ENCODE measurements around the gene SIRT2.
A peak's percentile ranks its signal among the peaks of the same experiment; 100 is the strongest.
"Not testable (repeated sequence)": the region's sequence is repeated elsewhere in the genome, so short reads cannot be mapped to it uniquely, and the experiment has no call there.

SIRT2 gene

DNA sequence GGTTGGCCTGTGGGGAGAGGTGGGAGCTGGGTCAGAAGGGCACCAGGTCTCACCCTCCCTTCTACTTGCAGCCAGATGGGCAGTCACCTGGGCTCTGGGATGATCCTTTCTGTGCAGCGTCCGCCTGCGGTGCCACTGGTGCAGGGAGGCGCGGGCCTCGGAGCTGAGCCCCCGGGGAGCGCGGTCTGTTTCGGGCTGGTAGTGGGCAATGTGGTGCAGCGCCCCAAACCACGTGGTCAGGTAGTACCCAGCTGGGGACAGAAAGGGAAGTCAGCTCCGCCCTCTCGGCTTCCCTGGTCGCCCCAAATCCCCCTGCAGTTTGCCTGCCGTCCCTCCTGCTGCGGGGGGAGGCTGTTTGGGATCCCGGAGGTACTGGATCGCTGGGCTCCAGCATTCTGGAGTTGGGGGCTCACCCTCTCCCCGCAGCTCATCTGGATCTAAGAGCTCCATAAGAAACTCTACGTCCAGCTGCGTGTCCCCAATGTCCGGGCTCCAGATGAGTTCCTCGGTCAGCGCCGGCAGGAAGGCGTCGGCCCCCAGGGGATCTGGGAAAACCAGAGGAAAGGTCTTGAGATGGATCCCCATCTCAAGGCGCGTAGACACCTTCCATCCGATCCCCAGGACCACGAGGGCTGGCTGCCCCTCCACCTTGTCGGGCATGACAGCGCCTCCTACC lies 30.1 kb downstream of the SIRT2 start:
- DNase-seq (ENCODE audit: low read depth in 4 of 4, low spot score in 1 of 4) = no peak

DNA sequence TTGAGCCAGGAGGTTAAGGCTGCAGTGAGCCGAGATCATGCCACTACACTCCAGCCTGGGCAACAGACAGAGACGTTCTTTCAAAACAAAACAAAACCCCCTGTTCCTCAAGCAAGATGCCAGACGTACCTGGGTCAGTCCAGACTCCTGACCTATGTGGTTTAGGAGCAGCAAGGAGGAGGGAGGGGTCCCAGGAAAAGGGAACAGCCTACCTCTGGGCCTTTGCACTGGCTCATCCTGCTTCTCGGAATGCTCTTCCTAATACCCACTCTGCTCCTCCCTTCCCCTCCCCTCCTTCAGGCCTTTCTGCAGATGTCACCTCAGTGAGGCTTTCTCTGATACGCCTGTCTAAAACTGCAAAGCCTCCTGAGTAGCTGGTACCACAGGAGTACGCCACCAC lies 30.9 kb downstream of the SIRT2 start:
- DNase-seq (ENCODE audit: low read depth in 4 of 4, low spot score in 1 of 4) = no peak

DNA sequence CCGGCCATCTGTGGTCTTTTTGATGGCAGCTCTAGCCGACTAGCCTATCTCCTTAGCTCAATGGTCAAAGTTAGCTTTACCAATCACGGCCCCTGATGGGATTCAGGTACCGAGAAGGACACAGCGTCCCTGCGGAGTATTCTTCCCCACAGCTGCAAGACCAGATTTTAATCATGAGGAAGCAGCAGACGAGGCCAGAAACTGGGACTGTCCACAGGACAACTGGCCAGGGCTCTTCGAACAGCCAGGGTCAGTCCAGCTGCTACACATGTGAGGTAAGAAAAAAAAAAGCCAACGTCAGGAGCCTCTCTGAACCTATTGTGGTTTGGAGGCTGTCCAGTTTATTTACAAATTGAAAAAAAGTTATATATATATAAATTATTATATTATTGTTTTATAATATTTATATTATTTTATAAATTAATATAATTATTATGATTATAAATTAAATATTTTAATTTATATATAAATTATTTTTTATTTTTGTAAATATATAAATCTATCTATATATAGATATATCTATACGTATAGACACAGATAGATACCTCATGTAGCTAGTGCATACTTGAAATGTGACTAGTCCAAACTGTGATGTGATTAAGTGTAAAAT lies 32.1 kb downstream of the SIRT2 start:
- no peak for DNase-seq (ENCODE audit: low read depth in 4 of 4, low spot score in 1 of 4)

DNA sequence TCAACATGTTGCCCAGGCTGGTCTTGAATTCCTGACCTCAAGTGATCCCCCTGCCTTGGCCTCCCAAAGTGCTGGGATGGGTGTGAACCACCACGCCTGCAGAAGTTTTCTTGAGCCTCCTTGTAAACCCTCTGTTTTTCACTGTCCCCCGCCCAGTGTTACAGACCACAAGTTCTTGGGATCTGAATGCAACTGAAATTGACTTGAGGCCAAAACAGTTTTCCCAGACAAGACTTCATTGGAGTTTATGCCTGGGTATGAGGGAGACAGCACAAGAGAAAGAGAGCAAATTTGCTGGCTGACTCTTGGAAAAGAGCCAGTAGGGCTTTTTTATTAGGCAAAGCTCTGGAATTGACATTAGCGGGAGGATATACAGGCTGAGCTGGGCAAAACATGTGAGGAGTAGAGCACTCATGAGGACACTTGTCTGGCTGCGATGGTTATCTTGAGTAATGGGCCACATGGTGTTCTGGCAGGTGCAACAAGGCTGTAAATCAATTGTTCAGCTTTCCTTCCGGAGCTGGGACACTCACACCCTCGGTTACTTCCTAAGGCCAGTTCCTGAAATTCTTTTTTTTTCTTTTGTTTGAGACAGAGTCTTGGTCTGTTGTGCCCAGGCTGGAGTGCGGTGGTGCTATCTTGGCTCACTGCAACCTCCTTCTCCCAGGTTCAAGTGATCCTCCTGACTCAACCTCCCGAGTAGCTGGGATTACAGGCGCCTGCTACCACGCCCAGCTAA lies 36.9 kb downstream of the SIRT2 start:
- no peak for DNase-seq (ENCODE audit: low read depth in 4 of 4, low spot score in 1 of 4)

DNA sequence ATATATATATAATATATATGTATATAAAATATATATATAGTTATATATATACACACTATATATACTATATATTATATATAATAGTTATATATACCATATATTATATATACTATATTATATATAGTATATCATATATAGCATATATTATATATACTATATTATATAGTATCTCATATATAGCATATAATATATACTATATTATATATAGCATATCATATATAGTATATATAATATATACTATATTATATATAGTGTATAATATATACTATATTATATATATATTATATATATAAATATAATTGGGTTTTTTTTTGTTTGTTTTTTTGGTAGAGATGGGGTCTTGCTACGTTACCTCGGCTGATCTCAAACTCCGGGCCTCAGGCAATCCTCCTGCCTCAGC lies 38.0 kb downstream of the SIRT2 start:
- DNase-seq (ENCODE audit: low read depth in 4 of 4, low spot score in 1 of 4) = no peak

DNA sequence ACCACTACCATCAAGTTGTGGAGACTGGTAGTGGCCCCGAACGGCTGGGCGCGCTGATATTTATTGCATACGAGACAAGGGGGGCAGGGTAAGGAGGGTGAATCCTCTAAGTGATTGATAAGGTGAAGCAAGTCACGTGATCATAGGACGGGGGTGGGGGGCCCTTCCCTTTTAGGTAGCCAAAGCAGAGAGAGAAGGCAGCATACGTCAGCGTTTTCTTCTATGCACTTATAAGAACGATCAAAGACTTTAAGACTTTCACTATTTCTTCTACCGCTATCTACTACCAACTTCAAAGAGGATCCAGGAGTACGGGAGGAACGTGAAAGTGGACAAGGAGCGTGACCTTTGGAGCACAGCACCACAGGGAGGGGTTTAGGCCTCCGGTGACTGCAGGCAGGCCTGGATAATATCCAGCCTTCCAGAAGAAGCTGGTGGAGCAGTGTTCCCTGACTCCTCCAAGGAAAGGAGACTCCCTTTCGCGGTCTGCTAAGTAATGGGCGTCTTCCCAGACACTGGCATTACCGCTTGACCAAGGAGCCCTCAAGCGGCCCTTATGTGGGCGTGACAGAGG lies 39.7 kb downstream of the SIRT2 start:
- DNase-seq (ENCODE audit: low read depth in 4 of 4, low spot score in 1 of 4) = not testable (repeated sequence)

DNA sequence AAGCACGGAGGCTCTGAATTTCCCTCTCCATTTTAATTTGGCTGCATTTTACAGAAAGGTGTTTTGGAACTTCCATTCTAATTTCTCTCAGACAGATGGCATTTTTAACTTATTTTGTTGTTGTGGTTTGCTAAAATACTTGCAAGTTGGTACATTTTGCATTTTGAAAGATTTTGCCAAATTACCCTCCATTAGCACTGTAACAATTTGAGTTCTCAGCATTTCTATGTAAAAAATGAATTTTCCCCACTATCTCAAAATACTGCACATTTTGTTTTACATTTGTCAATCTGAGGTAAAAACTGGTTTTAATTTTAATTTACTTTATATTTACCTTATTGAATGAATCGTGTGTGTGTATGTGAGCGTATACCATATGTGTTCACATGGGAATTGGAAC lies 42.6 kb downstream of the SIRT2 start:
- no peak for DNase-seq (ENCODE audit: low read depth in 4 of 4, low spot score in 1 of 4)

DNA sequence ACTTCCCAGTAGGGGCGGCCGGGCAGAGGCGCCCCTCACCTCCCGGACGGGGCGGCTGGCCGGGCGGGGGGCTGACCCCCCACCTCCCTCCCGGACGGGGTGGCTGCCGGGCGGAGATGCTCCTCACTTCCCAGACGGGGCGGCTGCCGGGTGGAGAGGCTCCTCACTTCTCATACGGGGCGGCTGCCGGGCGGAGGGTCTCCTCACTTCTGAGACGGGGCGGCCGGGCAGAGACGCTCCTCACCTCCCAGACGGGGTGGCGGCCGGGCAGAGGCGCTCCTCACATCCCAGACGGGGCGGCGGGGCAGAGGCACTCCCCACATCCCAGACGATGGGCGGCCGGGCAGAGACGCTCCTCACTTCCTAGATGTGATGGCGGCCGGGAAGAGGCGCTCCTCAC lies 43.7 kb downstream of the SIRT2 start:
- DNase-seq (ENCODE audit: low read depth in 4 of 4, low spot score in 1 of 4) = not testable (repeated sequence)

DNA sequence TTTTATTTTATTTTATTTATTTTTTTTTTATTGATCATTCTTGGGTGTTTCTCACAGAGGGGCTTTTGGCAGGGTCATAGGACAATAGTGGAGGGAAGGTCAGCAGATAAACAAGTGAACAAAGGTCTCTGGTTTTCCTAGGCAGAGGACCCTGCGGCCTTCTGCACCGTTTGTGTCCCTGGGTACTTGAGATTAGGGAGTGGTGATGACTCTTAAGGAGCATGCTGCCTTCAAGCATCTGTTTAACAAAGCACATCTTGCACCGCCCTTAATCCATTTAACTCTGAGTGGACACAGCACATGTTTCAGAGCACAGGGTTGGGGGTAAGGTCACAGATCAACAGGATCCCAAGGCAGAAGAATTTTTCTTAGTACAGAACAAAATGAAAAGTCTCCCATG lies 44.5 kb downstream of the SIRT2 start:
- DNase-seq (ENCODE audit: low read depth in 4 of 4, low spot score in 1 of 4) = not testable (repeated sequence)

DNA sequence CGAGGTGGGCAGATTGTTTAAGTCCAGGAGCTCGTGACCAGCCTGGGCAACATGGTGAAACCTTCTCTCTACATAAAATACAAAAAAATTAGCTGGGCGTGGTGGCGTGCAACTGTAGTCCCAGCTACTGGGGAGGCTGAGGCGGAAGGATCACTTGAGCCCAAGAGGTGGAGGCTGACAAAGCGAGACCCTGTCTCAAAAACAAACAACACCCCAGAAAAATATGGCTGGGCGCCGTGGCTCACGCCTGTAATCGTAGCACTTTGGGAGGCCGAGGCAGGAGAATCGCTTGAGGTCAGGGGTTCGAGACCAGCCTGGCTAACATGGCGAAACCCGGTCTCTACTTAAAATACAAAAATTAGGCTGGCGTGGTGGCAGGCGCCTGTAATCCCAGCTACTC lies 46.2 kb downstream of the SIRT2 start:
- no peak for DNase-seq (ENCODE audit: low read depth in 4 of 4, low spot score in 1 of 4)

DNA sequence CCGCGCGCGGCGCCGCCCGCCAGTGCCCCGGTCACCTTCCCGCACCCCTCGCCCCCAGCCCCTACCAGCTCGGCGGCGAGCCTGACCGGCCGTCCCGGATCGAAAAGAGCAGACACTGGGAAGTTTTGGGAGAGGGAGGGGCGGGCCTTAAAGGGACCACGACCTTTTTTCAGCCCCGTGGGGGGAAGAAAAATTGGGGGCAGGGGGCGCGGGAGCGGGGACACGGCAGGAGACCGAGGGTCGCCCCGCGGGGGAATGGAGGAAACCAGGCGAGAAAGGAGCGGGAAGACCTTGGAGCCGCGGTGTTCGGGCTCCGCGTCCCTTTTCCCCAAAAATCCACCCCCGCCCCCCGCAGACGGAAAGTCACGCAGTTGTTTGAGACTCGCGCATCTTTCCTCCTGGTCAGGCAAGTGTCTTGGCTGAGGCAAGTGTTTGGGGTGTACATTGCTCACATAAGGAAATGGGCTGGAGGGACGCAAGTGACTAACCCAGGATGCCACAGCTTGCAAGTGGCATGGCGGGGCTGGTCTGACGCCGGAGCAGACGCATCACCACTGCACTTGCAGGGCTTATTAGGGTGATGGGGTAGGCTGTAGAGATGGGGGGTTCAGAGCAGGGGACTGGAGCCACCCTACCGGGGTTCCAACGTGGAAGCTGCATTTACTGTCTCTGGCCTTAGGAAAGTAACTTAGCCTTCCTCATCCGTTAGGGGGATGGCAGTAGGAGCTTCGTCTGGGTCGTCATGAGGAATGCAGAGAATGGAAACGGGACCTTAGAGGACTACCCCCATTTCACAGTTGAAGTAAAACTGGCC lies 47.0 kb downstream of the SIRT2 start:
- no peak for DNase-seq (ENCODE audit: low read depth in 4 of 4, low spot score in 1 of 4)

DNA sequence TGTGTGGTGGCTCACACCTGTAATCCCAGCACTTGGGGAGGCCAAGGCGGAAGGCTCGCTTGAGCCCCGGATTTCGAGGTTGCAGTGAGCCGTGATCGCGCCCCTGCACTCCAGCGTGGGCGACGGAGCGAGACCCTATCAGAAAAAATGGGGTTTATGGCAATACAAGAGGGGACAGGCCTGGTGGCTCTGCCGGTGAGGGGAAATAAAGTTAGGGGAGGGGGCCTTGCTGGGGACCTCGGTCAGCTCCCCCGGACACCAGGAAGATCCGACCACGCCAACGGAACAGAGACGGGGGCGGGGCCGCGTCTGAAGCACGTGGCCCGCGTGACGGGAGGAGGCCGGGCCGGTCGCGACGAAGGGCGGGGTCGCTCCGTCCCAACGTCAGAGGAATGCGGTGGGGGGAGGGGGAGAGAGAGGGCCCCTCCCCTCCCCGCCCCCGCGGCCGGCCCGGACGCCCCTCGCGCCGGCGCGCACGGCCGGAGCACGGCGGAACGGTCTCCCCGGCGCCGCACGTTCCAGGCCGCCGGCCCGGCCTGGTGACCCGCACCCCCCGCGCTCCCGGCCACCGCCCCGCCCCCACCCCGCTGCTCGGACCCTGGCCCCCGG lies 47.7 kb downstream of the SIRT2 start:
- peak; percentile 83 to 91 (median 86) for DNase-seq (ENCODE audit: low read depth in 4 of 4, low spot score in 1 of 4)

DNA sequence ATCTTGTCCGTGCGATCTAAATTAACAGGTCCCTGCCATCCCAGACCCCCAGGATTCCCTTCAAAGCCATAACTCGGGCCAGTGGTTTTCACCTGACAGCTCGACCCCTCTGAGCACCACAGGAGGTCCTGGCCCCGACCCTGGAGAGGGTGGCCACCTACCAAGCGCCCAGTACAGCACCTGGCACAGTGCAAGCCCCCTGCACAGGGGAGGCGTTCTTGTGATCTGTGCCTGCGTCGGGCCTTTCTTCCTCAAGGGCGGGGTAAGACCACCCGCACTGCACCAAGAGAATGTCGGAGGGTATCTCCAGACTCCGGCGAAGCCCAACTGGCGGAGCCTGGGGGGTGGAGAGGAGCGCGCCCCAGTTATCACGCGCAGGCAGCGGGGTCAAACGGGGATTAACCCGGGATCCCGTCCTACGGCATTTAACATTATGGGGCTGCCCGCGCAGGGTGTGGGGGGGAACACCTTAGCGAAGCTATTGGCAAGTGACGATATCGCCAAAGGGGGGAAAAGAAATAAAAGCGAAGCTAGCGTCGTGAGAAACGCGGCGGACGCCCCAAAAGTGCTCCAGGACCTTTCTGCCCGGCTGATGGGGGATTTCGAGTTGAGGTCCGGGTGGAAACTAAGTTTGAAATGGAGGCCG lies 48.3 kb downstream of the SIRT2 start:
- DNase-seq (ENCODE audit: low read depth in 4 of 4, low spot score in 1 of 4) = no peak

DNA sequence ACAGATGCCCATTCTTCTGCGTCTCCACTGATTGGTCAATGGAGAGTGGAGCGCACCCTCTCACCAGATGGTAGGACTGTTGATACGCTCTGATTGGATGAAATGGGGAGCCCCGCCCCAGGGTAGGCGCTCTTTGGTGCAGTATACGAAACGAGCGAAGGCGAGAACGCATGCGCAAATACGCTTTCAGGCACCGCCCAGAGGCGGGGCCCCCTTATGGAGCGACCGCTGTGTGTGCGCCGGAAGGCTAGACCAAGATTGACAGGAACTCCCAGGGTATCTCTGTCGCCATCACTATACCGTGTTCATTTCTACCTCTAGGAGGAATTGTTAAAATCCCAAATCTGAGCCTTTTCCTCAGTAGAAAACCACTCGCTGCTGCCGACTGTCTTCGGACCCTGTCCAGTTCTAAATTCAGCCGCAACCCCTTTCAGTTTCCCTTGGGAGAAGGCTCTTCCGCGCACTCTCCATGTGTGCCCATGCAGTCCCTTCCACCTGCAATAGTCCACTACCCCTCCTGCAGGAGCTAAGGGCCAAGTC lies 48.9 kb downstream of the SIRT2 start:
- peak in 3 of 4 experiments; percentile 91 to 98 (median 96) for DNase-seq (ENCODE audit: low read depth in 4 of 4, low spot score in 1 of 4)

DNA sequence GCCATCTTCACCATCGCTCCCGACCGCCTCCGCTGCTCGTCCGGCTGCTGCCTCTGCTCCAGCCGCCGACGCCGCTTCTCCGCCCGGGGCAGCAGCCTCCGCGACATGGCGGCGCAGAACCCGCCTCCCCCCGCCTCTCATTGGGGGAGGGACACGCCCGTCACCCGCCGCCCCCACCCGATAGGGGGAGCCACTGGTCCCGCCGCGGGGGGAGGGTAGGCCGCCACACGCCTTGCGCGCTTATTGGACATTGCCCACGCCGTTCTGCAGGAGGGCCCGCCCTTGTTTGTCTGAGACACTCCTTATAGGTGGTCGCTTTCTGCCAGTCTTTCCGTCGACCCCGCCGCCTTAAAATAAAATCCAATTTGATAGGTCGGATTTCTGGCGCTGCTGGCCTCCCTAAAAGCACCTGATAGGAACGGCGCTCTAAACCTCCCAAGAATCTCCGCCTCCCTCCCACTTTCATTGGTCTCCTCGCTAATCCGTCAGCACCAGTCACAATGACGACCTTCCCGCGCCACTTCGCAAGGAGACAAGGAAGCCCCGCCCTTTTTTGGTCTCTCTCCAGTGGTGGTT lies 49.5 kb downstream of the SIRT2 start, which contains the start of gene HNRNPL:
HNRNPL (minus strand) TSS at position 127 of the 576 bp plus-strand sequence; CDS start at position 107, 20 bp downstream.
- DNase-seq (ENCODE audit: low read depth in 4 of 4, low spot score in 1 of 4) = peak; percentile 97 to 99 (median 98)

DNA sequence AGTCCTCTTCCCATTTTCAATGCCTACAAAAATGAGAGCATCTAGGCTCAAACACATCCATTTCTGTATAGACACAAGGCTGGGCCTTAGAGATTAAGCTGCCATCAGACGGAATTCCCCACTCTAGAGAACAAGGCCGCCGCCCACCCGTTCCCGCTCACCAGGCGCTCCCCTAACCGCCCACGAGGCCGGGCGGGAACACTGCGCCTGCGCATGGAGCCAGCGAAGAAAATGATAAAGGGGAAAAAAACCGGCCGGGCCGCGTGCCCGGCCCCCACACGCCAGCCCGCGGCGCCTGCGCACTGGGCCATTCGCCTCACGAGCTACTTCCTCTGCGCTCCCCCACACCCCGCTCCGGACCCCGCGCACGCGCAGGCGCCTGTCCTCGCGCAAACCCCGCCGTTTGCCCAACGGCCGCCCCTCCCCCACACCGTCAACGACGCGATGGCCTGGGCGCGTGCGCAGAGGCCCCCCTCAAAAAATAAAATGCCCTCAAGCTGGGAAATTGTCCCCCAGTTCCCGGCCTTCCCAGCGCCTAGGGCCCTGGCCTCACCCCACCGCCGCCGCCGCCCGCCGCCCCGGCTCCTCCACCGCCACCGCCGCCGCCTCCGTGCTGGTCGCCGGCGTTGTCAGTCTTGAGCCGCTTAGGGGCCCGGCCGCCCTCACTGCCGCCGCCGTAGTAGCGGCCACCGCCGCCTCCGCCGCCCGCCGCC lies 50.1 kb downstream of the SIRT2 start:
- DNase-seq (ENCODE audit: low read depth in 4 of 4, low spot score in 1 of 4) = peak; percentile 97 to 99 (median 98)

DNA sequence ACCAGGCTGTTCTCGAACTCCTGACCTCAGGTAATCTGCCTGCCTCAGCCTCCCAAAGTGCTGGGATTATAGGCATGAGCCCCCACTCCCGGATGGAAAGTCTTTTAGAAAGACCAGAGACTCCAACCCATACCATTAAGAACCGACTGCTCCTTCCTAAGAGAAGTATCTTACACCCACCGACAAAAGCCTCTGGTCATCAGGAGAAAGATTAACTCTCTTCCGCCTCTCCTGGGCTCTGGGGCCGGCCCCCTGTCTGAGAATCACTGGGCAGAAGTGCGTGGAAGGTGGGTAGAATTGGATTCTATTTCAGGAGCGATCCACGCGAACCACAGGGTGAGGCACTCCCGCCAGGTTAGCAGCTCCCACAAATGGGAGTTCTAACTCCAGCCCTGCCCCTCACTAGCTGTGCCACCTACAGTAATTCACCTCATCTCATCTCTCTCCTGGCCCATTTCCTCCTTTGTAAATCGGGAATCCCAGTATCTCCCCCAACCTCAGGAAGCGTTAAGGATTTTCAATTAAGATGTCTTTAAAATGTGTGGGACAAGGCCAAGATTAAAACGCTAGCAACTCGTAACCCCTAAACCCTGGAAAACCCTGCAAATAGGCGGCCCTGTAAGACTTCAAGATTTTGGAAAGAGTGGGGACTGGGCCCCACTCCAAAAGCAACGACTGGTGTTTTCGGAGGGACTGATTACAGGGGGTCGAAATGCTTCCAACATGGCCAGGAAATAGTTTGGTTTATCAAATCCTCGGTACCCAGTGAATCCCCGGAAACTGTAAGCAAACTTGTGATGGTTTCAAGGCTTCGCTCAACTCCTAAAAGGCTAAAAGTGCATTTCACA lies 50.9 kb downstream of the SIRT2 start:
- no peak for DNase-seq (ENCODE audit: low read depth in 4 of 4, low spot score in 1 of 4)

DNA sequence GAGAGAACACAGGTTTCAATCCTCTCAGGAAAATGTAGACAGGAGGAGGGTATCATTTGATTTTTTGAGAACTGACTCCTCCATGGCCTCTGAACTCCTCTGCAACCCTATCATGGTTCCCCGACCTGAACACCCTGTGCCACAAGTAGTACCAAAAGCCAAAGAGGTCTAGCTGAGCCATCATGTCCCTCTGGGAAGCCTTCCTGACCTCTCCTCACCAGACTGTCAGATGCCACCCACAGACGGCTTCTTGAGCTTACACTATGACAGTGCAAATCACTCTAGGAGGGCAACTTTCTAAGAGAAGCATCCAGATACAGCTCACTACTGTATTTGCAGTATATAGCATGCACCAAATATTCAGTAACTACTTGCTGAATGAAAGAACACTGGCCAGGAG lies 53.3 kb downstream of the SIRT2 start:
- no peak for DNase-seq (ENCODE audit: low read depth in 4 of 4, low spot score in 1 of 4)
